T47D (cell line): ENCODE data around the gene YIPF3.

Source experiments
- DNase-seq, 2 experiments: peaks; one replicate each; pipeline versions ENCODE4 v3.0.0 to v3.0.0-alpha.2; 2011 to 2012; ENCODE audit warnings: low read depth in 1 of 2, low spot score in 1 of 2
- JUND ChIP-seq: IDR thresholded peaks from 2 replicates; pipeline ENCODE4 v1.6.1; 2012; ENCODE audit warnings: low read depth
- in situ Hi-C: cut with HindIII; loops from 2 replicates; pipeline ENCODE4 v1.10.0; 2016; ENCODE audit warnings: low sequenced_read_pairs, low pct_unique_long_range_greater_than_20kb

The YIPF3 gene

GRCh38 chr6:43495409-43495941 is 21.3 kb downstream of the YIPF3 start:
- no peak for TF ChIP-seq JUND
- in situ Hi-C loops, result no loop called here
- peak in 1 of 2 experiments; percentile 62 for DNase-seq

GRCh38 chr6:43494766-43495165 is 22.0 kb downstream of the YIPF3 start:
- DNase-seq, result no peak
- TF ChIP-seq JUND, result no peak
- in situ Hi-C loops, result no loop called here

- DNase-seq, result no peak
- no peak for TF ChIP-seq JUND
- in situ Hi-C loops, result no loop called here
These were observed 22.4 kb downstream of the YIPF3 start for GRCh38 chr6:43494321-43494720.

- no peak for DNase-seq
- in situ Hi-C loops, result no loop called here
- TF ChIP-seq JUND, result no peak
These were observed 22.9 kb downstream of the YIPF3 start for GRCh38 chr6:43493833-43494232.

- no peak for TF ChIP-seq JUND
- DNase-seq, result no peak
- in situ Hi-C loops, result no loop called here
These were observed 23.5 kb downstream of the YIPF3 start for GRCh38 chr6:43493230-43493629.

GRCh38 chr6:43492673-43493072 is 24.1 kb downstream of the YIPF3 start:
- in situ Hi-C loops, result no loop called here
- TF ChIP-seq JUND, result no peak
- no peak for DNase-seq

GRCh38 chr6:43491750-43492661 is 24.7 kb downstream of the YIPF3 start:
- no peak for TF ChIP-seq JUND
- in situ Hi-C loops, result no loop called here
- DNase-seq, result no peak

- TF ChIP-seq JUND, result no peak
- DNase-seq, result no peak
- in situ Hi-C loops, result no loop called here
These were observed 26.2 kb downstream of the YIPF3 start for GRCh38 chr6:43490523-43490939.

- no peak for TF ChIP-seq JUND
- in situ Hi-C loops, result no loop called here
- no peak for DNase-seq
These were observed 27.3 kb downstream of the YIPF3 start for GRCh38 chr6:43489277-43490072.

- no peak for DNase-seq
- in situ Hi-C loops, result no loop called here
- no peak for TF ChIP-seq JUND
These were observed 28.0 kb downstream of the YIPF3 start for GRCh38 chr6:43488667-43489276.

- DNase-seq, result no peak
- in situ Hi-C loops, result no loop called here
- no peak for TF ChIP-seq JUND
These were observed 35.0 kb downstream of the YIPF3 start for GRCh38 chr6:43481591-43482236.

- no peak for DNase-seq
- in situ Hi-C loops, result no loop called here
- no peak for TF ChIP-seq JUND
These were observed 35.7 kb downstream of the YIPF3 start for GRCh38 chr6:43481075-43481474.
